ENCODE results near the gene VMAC.

GRCh38 chr19:5877427-5877826 is 27.2 kb upstream of the VMAC start:
- no peak for TF ChIP-seq POLR2AphosphoS5 (IDR thresholded peaks at IDR 0.05; ENCODE audit: borderline replicate concordance, low read depth, low read length)
- no peak for TF ChIP-seq EZH2 (IDR thresholded peaks at IDR 0.05)
- no peak for TF ChIP-seq FOXP2 (optimal IDR thresholded peaks at IDR 0.05; ENCODE audit: control extremely low read depth, extremely low read length, insufficient read depth)
